ENCODE data around the gene CCDC184. TPM values are rescaled to one million over a fixed set of nuclear protein-coding genes. Genes with fewer than 3 reads are reported as not detected.
A peak's percentile ranks its signal among the peaks of the same experiment; 100 is the strongest.

Gene CCDC184
- polyA plus RNA-seq, 1 experiment: 0.45 TPM

GRCh38 chr12:48183876-48184548 lies 568 bp downstream of the CCDC184 start:
- CTCF ChIA-PET: interaction anchor here (0.9 to 1.6 kb wide), 3 partner anchors 8 to 35 kb away, joined by 3 to 9 read pairs (median 3); no protein-coding TSS in a partner anchor
- H3K4me3 ChIP-seq (ENCODE audit: low read depth, low read length): peak overlapping the region; percentile 56
- peaks cover 31% of the 10 kb centered on the region for H3K27me3 ChIP-seq (ENCODE audit: control insufficient read depth, insufficient read depth, low read length)
- TF ChIP-seq, protein P1, sequence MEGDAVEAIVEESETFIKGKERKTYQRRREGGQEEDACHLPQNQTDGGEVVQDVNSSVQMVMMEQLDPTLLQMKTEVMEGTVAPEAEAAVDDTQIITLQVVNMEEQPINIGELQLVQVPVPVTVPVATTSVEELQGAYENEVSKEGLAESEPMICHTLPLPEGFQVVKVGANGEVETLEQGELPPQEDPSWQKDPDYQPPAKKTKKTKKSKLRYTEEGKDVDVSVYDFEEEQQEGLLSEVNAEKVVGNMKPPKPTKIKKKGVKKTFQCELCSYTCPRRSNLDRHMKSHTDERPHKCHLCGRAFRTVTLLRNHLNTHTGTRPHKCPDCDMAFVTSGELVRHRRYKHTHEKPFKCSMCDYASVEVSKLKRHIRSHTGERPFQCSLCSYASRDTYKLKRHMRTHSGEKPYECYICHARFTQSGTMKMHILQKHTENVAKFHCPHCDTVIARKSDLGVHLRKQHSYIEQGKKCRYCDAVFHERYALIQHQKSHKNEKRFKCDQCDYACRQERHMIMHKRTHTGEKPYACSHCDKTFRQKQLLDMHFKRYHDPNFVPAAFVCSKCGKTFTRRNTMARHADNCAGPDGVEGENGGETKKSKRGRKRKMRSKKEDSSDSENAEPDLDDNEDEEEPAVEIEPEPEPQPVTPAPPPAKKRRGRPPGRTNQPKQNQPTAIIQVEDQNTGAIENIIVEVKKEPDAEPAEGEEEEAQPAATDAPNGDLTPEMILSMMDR (IDR thresholded peaks at IDR 0.05; ENCODE audit: insufficient read depth, low read depth, low read length): no peak
- DNase-seq (ENCODE audit: low read depth): no peak
- POLR2A ChIA-PET: no interaction called here
- H3K36me3 ChIP-seq (ENCODE audit: control insufficient read depth, insufficient read depth, low read length): no peaks in the 10 kb centered on the region

GRCh38 chr12:48184549-48184922 lies 1.1 kb downstream of the CCDC184 start:
- CTCF ChIA-PET: no interaction called here
- H3K4me3 ChIP-seq (ENCODE audit: low read depth, low read length): no peak overlapping the region
- no peak for DNase-seq (ENCODE audit: low read depth)
- H3K27me3 ChIP-seq (ENCODE audit: control insufficient read depth, insufficient read depth, low read length): peaks cover 28% of the 10 kb centered on the region
- TF ChIP-seq, protein P1 (IDR thresholded peaks at IDR 0.05; ENCODE audit: insufficient read depth, low read depth, low read length): no peak
- POLR2A ChIA-PET: no interaction called here
- no peaks in the 10 kb centered on the region for H3K36me3 ChIP-seq (ENCODE audit: control insufficient read depth, insufficient read depth, low read length)

DNA sequence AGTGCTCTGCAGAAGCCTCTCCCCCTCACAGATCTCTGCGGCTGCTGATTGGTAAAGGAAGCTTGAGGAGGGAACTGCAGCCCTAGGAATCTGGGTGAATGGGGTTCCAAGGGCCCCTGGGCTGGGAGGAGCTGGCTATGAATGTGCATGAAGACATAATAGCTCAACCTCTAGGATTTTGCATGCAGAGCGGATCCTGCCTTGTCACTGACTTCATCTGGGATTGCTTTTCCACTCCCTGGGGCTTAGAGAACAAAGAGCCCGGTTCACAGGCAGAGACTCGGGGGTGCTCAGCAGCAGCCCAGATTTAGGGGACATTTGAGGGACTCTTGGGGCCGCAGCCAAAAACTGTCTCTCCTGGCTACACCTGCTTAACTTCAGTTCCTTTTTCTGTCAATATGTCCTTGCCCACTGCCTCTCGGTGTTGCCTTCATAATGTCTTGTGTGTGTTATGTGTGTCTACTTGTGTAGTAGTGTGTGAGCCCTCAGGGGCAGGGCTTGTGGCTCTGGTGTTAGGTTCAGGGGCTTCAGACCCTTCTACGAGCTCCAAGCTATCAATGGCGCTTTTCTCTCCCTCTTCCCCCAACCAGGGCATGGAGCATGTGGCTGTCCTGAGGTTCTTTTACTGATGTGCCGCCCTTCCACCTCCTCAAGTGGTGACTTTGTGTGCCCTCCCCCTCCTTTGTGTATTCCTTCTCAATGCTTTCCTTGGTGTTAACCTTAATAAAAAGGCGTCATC lies 1.9 kb downstream of the CCDC184 start:
- TF ChIP-seq, protein P1 (IDR thresholded peaks at IDR 0.05; ENCODE audit: insufficient read depth, low read depth, low read length): no peak
- Histone ChIP-seq H3K27me3 (ENCODE audit: control insufficient read depth, insufficient read depth, low read length) (peaks cover 25% of the 10 kb centered on the region), H3K4me3 (ENCODE audit: low read depth, low read length) (no peak overlapping the region), H3K36me3 (ENCODE audit: control insufficient read depth, insufficient read depth, low read length) (no peaks in the 10 kb centered on the region)
- no peak for DNase-seq (ENCODE audit: low read depth)
- CTCF ChIA-PET: no interaction called here
- POLR2A ChIA-PET: no interaction called here

DNA sequence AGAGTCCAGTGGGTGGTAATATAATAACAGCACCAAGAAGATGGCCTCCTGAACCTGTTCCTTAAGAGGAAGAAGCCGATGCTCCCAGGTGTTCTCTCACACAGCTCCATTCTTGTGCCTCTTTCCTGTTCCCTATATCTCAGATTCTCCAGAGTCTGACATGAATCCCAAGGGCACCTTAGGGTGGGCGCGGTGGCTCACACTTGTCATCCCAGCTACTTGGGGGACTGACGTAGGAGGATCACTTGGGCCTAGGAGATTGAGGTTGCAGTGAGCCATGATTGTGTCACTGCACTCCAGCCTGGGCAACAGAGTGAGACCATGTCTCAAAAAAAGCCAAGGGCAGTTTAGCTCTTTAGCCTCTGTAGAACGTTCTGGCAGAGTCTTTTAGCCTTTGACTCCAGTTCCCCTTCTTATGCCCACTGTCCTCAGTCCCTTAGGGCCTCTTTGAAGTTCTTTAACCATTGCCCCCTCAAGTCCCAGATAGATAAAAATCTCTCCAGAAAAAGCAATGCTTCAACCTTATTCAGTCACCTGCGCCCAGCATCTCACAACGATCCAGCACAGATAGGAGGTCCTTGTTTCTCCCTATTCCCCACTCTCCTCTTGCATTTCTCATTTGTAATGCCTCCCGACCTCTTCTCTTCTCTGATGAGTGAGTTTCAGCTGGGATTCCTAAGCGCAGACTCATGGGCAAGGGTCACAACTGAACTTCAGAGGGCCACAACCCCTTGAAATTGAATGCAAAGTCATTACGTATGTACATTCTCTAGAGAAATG lies 4.7 kb downstream of the CCDC184 start:
- H3K36me3 ChIP-seq (ENCODE audit: control insufficient read depth, insufficient read depth, low read length): no peaks in the 10 kb centered on the region

More for the DNA sequence above, 4.7 kb downstream of the CCDC184 start:
- no peak overlapping the region for H3K4me3 ChIP-seq (ENCODE audit: low read depth, low read length)
- POLR2A ChIA-PET: no interaction called here
- TF ChIP-seq, protein P1 (IDR thresholded peaks at IDR 0.05; ENCODE audit: insufficient read depth, low read depth, low read length): no peak
- CTCF ChIA-PET: interaction anchor here (0.8 to 2.9 kb wide), 5 partner anchors 9 to 430 kb away, joined by 3 to 16 read pairs (median 7); no protein-coding TSS in a partner anchor
- H3K27me3 ChIP-seq (ENCODE audit: control insufficient read depth, insufficient read depth, low read length): peaks cover 25% of the 10 kb centered on the region
- no peak for DNase-seq (ENCODE audit: low read depth)

Data from BJ (cell line).